Hypothalamus (tissue), 51 donors: Measurements from ENCODE around the gene CD226.
"Not testable (repeated sequence)": the region's sequence is repeated elsewhere in the genome, so short reads cannot be mapped to it uniquely, and the experiment has no call there.

Experiments
- DNase-seq, 51 donors: peaks; one replicate each; lab custom pipeline; 2025; lab: John Stamatoyannopoulos, UW

The CD226 gene

GRCh38 chr18:69956665-69957620 lies 9.3 kb upstream of the CD226 start:
- peak in 1 of 51 donors; percentile 72 for DNase-seq

GRCh38 chr18:69956057-69956456 lies 8.4 kb upstream of the CD226 start:
- DNase-seq, result no peak

GRCh38 chr18:69954719-69955480 lies 7.2 kb upstream of the CD226 start:
- no peak for DNase-seq

- no peak for DNase-seq
Measured at GRCh38 chr18:69953191-69953590, 5.5 kb upstream of the CD226 start.

GRCh38 chr18:69951182-69951581 lies 3.5 kb upstream of the CD226 start:
- no peak for DNase-seq

- no peak for DNase-seq
Measured at GRCh38 chr18:69949538-69949936, 1.9 kb upstream of the CD226 start.

GRCh38 chr18:69948919-69949537 lies 1.4 kb upstream of the CD226 start:
- peak in 13 of 51 donors; percentile 3 to 32 (median 14) for DNase-seq

- DNase-seq, result no peak
Measured at GRCh38 chr18:69948256-69948655, 583 bp upstream of the CD226 start.

- DNase-seq, result peak in 1 of 51 donors; percentile 57
Measured at GRCh38 chr18:69946608-69947155, 991 bp downstream of the CD226 start.

- no peak for DNase-seq
Measured at GRCh38 chr18:69945220-69946114, 2.2 kb downstream of the CD226 start.

GRCh38 chr18:69944436-69944835 lies 3.2 kb downstream of the CD226 start:
- DNase-seq, result no peak

GRCh38 chr18:69943021-69943420 lies 4.7 kb downstream of the CD226 start:
- no peak for DNase-seq

GRCh38 chr18:69941183-69941582 lies 6.5 kb downstream of the CD226 start:
- DNase-seq, result no peak

- DNase-seq, result not testable (repeated sequence)
Measured at GRCh38 chr18:69939812-69940211, 7.9 kb downstream of the CD226 start.

GRCh38 chr18:69936191-69936558 lies 11.5 kb downstream of the CD226 start:
- DNase-seq, result no peak

GRCh38 chr18:69935319-69936190 lies 12.1 kb downstream of the CD226 start:
- peak in 1 of 51 donors; percentile 48 for DNase-seq

- DNase-seq, result no peak
Measured at GRCh38 chr18:69934601-69935265, 12.9 kb downstream of the CD226 start.

GRCh38 chr18:69929041-69929774 lies 18.5 kb downstream of the CD226 start:
- DNase-seq, result no peak
